ENCODE data around the gene ZNF682.
A peak's percentile ranks its signal among the peaks of the same experiment; 100 is the strongest.
"Not testable (repeated sequence)": the region's sequence is repeated elsewhere in the genome, so short reads cannot be mapped to it uniquely, and the experiment has no call there.

The ZNF682 gene

GRCh38 chr19:20039203-20039723 is at the start of gene ZNF682:
TSS of gene ZNF682 (minus strand) at chr19:20039505. CDS start at chr19:20039345, 160 bp downstream.
- DNase-seq (ENCODE audit: low read depth) = peak; percentile 95

GRCh38 chr19:20082876-20083275 is 43.6 kb upstream of the ZNF682 start:
- DNase-seq (ENCODE audit: low read depth) = not testable (repeated sequence)

GRCh38 chr19:20082232-20082833 is 43.0 kb upstream of the ZNF682 start:
- not testable (repeated sequence) for DNase-seq (ENCODE audit: low read depth)

GRCh38 chr19:20080656-20081055 is 41.4 kb upstream of the ZNF682 start:
- no peak for DNase-seq (ENCODE audit: low read depth)

GRCh38 chr19:20079476-20079875 is 40.2 kb upstream of the ZNF682 start:
- DNase-seq (ENCODE audit: low read depth) = no peak

- DNase-seq (ENCODE audit: low read depth) = no peak
Measured at GRCh38 chr19:20078581-20079031, 39.3 kb upstream of the ZNF682 start.

GRCh38 chr19:20077791-20078463 is 38.6 kb upstream of the ZNF682 start, which contains the start of gene ZNF90:
TSS of gene ZNF90 (plus strand) at chr19:20078000. CDS start at chr19:20078133, 133 bp downstream.
- DNase-seq (ENCODE audit: low read depth) = peak; percentile 67

- DNase-seq (ENCODE audit: low read depth) = no peak
Measured at GRCh38 chr19:20072936-20073335, 33.6 kb upstream of the ZNF682 start.

- DNase-seq (ENCODE audit: low read depth) = no peak
Measured at GRCh38 chr19:20070691-20071090, 31.4 kb upstream of the ZNF682 start.

- DNase-seq (ENCODE audit: low read depth) = not testable (repeated sequence)
Measured at GRCh38 chr19:20068559-20068958, 29.3 kb upstream of the ZNF682 start.

GRCh38 chr19:20067943-20068342 is 28.6 kb upstream of the ZNF682 start:
- DNase-seq (ENCODE audit: low read depth) = no peak

GRCh38 chr19:20066861-20067260 is 27.6 kb upstream of the ZNF682 start:
- DNase-seq (ENCODE audit: low read depth) = no peak

- DNase-seq (ENCODE audit: low read depth) = no peak
Measured at GRCh38 chr19:20060282-20060681, 21.0 kb upstream of the ZNF682 start.

- DNase-seq (ENCODE audit: low read depth) = not testable (repeated sequence)
Measured at GRCh38 chr19:20058738-20059137, 19.4 kb upstream of the ZNF682 start.

- DNase-seq (ENCODE audit: low read depth) = peak; percentile 44
Measured at GRCh38 chr19:20051841-20052768, 12.8 kb upstream of the ZNF682 start.

- DNase-seq (ENCODE audit: low read depth) = not testable (repeated sequence)
Measured at GRCh38 chr19:20045742-20046141, 6.4 kb upstream of the ZNF682 start.

- no peak for DNase-seq (ENCODE audit: low read depth)
Measured at GRCh38 chr19:20044663-20045062, 5.4 kb upstream of the ZNF682 start.

GRCh38 chr19:20038358-20039202 is 725 bp downstream of the ZNF682 start:
- DNase-seq (ENCODE audit: low read depth) = no peak

GRCh38 chr19:20035935-20036334 is 3.4 kb downstream of the ZNF682 start:
- no peak for DNase-seq (ENCODE audit: low read depth)

GRCh38 chr19:20028611-20029010 is 10.7 kb downstream of the ZNF682 start:
- no peak for DNase-seq (ENCODE audit: low read depth)

GRCh38 chr19:20005741-20006140 is 33.6 kb downstream of the ZNF682 start:
- no peak for DNase-seq (ENCODE audit: low read depth)
